Heart right ventricle (tissue), 16 donors: ENCODE data around the gene C11orf21. TPM values are rescaled to one million over a fixed set of nuclear protein-coding genes. Genes with fewer than 3 reads are reported as not detected.

ENCODE experiments used
- ATAC-seq, 8 donors: fragments of 200-7000 bp; cut with Tn5 transposase; one replicate each; pipeline ENCODE4 v1.9.1; 2020; ENCODE audit warnings: mild to moderate bottlenecking in 8 of 8, moderate library complexity in 8 of 8, moderate number of reproducible peaks in 1 of 8
- DNase-seq, 2 donors: peaks; one replicate each; pipeline ENCODE4 v3.0.0-alpha.2; 2020
- H3K27ac ChIP-seq, 10 donors: fragments of 200-600 bp; sonication (generic) in 2 of 10; one replicate each; pipeline versions ENCODE4 v1.5.0 to v1.8.0; 2020 to 2022; ENCODE audit warnings: mild to moderate bottlenecking in 3 of 10
- H3K27me3 ChIP-seq, 7 donors: fragments of 200-600 bp; one replicate each; pipeline ENCODE4 v1.8.0; 2021 to 2022; ENCODE audit warnings: mild to moderate bottlenecking in 2 of 7
- H3K36me3 ChIP-seq, 9 donors: fragments of 200-600 bp; sonication (generic) in 1 of 9; one replicate each; pipeline versions ENCODE4 v1.5.0 to v1.8.0; 2020 to 2022; ENCODE audit warnings: mild to moderate bottlenecking in 2 of 9
- H3K4me1 ChIP-seq, 9 donors: fragments of 200-600 bp; sonication (generic) in 1 of 9; one replicate each; pipeline versions ENCODE4 v1.5.0 to v1.8.0; 2020 to 2022; ENCODE audit warnings: mild to moderate bottlenecking in 4 of 9
- H3K4me3 ChIP-seq, 10 donors: fragments of 200-600 bp; sonication (generic) in 2 of 10; one replicate each; pipeline versions ENCODE4 v1.5.0 to v1.8.0; 2020 to 2022; ENCODE audit warnings: mild to moderate bottlenecking in 7 of 10, moderate library complexity in 2 of 10
- H3K9me3 ChIP-seq, 11 donors: fragments of 200-600 bp in 10 of 11; sonication (generic) in 2 of 11; one replicate each; pipeline versions ENCODE4 v1.5.0 to v1.8.0; 2013 to 2022; ENCODE audit warnings: mild to moderate bottlenecking in 2 of 11, control low read depth in 1 of 11, moderate library complexity in 1 of 11
- CTCF ChIP-seq, 9 donors: fragments of 200-600 bp; sonication (generic) in 2 of 9; IDR thresholded peaks; one replicate each; pipeline versions ENCODE4 v1.5.0 to v1.8.0; 2021 to 2022; ENCODE audit warnings: antibody characterized with exemption in 9 of 9, mild to moderate bottlenecking in 5 of 9, moderate library complexity in 1 of 9
- WGBS, 2 donors: extraction: QIAGEN DNeasy Blood & Tissue Kit; methylation state at CpG; one replicate each; pipeline ENCODE4 v1.1.7; 2013; ENCODE audit warnings: inconsistent platforms in 1 of 2; 5-methylcytosine and 5-hydroxymethylcytosine counted together
- intact Hi-C, 10 donors: fragments of 100-400 bp; cut with DNase I; formaldehyde crosslinking; loops; one replicate each; pipeline versions ENCODE4 v1.11.1 to v1.14.2; 2022
- polyA plus RNA-seq, 2 donors: library from polyadenylated mRNA; stranded (reverse); fragments of 200-250 nt; gene quantifications; one replicate each; pipeline ENCODE4 v1.2.3, GENCODE V29; 2013
- total RNA-seq, 10 donors: library from RNA; stranded (reverse); fragmentation: NEBNext Ultra II Directional in 3 of 10; extraction: Animal tissue kit (Norgen Biotek cat#: 25700) in 3 of 10; gene quantifications; one replicate each; pipeline versions ENCODE4 v1.2.1 to v1.2.4, GENCODE V29; 2021 to 2023
- donor health status: Arrhythmogenic right ventricular cardiomyopathy.
- donor health status: ischemic (EF 13 %, LVEDD 7.1; RV severe dilation, severe dysfunction).
- donor health status: healthy with polysubstance abuse.
- donor health status: DM: no; HTN: yes; CAD: no.
- donor health status: DM: no; HTN: no; CAD: no.
- donor health status: ischemic (EF 25% LVEDD 6.9; RV normal size, moderate dysfunction).
- donor health status: ischemic (EF 25% LVEDD 5.7; RV mildly dilated, moderate dysfunction).
- donor health status: healthy.
- donor health status: DM: yes; HTN: yes; CAD: no.
- donor health status: Ischemic cardiomyopathy.
- donor health status: ischemic (EF 35%, LVEDD 5.7; RV mildly dilated, moderate dysfunction).
- donor health status: nonischemic (EF 11% LVEDD 7.7; RV severe dilation, severe dysfunction).
- donor health status: DM: yes; HTN: yes; CAD: no.
- donor health status: PGD.
- donor health status: ischemic (EF 29% LVEDD 5.4; RV normal size, mild dysfunction).
- donor health status: nonischemic (EF 23%, LVEDD 6.1; RV moderate dilation, normal function).

C11orf21 gene
- total and polyA plus RNA-seq, 12 donors: 2.6 to 73.4 (median 31.1) TPM

DNA sequence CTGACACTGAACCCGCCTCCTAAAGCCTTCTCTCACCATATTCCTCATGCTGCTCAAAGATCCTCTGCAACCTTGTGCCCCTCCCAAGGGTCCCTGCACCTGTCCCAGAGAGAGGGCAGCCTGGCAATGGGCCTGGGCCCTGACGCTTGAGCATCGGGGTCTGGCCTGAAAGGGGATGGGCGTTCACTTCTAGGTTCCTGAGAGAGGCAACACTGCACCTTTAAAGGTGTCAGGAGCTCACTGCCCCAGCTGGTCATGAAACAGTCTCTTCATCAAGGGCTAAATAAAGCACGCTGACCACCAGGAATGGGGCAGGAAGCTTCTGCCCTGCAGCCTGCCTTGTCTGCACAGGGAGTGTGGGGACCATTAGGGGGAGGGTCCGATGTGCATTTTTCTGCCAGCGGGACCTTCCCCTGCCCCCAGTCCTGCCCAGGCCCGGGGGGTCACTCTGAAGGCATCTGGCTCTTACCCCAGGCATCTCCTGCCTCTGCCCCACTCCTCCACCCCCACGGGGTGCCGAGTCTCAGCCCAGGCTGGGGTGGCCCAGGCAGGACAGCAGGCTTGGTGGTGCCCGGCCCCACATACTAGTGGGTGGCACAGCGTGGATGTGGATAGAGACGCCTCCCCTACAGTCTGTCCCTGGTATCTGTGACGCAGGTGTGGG, 3.5 kb downstream of the C11orf21 start:
- intact Hi-C loops: loop anchor here in 2 of 10 donors (5.0 kb wide), 1 partner anchor 101 kb away; no protein-coding TSS in a partner anchor
- no peak for DNase-seq

GRCh38 chr11:2297623-2298030, 4.1 kb downstream of the C11orf21 start:
- no peak for DNase-seq
- Histone ChIP-seq H3K36me3 (peaks cover 0 to 14% (median 0%) of the 10 kb centered on the region in 9 donors), H3K9me3 (no peaks in the 10 kb centered on the region), H3K27ac (no peak overlapping the region), H3K4me3 (no peak overlapping the region), H3K4me1 (peaks cover 0 to 43% (median 6%) of the 10 kb centered on the region in 9 donors), H3K27me3 (no peaks in the 10 kb centered on the region)
- no peak for ATAC-seq
- intact Hi-C loops: loop anchor here in 3 of 10 donors (2.0 to 5.0 kb wide), 2 partner anchors 100 to 101 kb away; no protein-coding TSS in a partner anchor
- TF ChIP-seq CTCF (IDR thresholded peaks at IDR 0.05): no peak
- 46 to 64% methylated on average over 1 of the region's 1 CpG for WGBS, 2 donors

More for the DNA sequence above, 3.5 kb downstream of the C11orf21 start:
- WGBS, 2 donors: 75 to 78% methylated on average over 14 of the region's 14 CpGs
- peak overlapping the region in 1 of 10 donors; percentile 31 for H3K27ac ChIP-seq
- no peak overlapping the region for H3K4me3 ChIP-seq
- peaks cover 0 to 47% (median 9%) of the 10 kb centered on the region in 9 donors for H3K4me1 ChIP-seq
- H3K9me3 ChIP-seq: no peaks in the 10 kb centered on the region
- no peak for TF ChIP-seq CTCF (IDR thresholded peaks at IDR 0.05)
- no peaks in the 10 kb centered on the region for H3K27me3 ChIP-seq
- ATAC-seq: no peak
- H3K36me3 ChIP-seq: peaks cover 0 to 14% (median 0%) of the 10 kb centered on the region in 9 donors

DNA sequence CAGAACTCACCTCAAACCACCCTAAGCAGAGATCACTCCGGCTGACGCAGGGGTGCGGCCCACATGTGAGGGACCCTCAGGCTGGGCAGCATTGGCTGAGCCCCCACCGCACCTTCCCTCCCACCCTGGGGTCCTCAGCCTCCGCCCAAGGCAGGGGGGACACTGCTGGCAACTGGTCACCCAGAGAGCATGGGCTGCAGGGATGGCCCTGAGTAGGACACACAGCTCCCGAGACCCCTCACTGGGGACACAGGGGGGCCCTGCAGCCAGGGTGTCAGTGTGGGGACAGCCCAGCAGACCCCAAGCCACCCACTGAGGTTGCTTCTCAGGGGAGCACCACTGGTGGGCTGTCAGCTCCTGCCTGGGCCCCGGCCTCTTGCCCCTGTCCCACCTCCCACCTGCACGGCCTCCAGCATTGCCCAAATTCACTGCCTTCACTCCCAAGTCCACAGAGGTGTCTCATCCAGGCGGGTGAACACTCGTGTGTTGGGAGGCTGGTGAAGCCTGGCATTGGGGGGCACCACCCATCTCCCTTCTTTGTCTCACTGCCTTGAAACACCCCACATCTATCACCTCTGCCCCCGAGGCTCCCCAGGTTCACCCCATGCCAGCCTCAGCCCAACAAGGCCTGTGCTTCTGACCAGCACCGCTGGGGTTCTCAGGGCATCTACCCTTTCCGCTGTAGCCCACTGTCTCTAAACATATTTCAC, 4.7 kb downstream of the C11orf21 start:
- Histone ChIP-seq H3K4me1 (peaks cover 0 to 43% (median 6%) of the 10 kb centered on the region in 9 donors), H3K9me3 (no peaks in the 10 kb centered on the region), H3K36me3 (peaks cover 0 to 14% (median 0%) of the 10 kb centered on the region in 9 donors), H3K4me3 (no peak overlapping the region), H3K27me3 (no peaks in the 10 kb centered on the region), H3K27ac (no peak overlapping the region)
- DNase-seq (no peak), ATAC-seq (peak in 1 of 8 donors; percentile 1)
- intact Hi-C loops: loop anchor here in 3 of 10 donors (2.0 to 5.0 kb wide), 2 partner anchors 100 kb away; no protein-coding TSS in a partner anchor
- 87 to 91% methylated on average over 13 of the region's 13 CpGs for WGBS, 2 donors
- TF ChIP-seq CTCF (IDR thresholded peaks at IDR 0.05): no peak
